SK-N-SH treated with all-trans-retinoic acid at 6 μM for 48 hours (cell line): ENCODE results near the gene NTM.

Experiments
- ARNTL ChIP-seq: fragments of 450-650 bp; formaldehyde crosslinking; IDR thresholded peaks from 2 replicates; pipeline ENCODE4 v1.5.0; 2020; ENCODE audit warnings: low read depth, mild to moderate bottlenecking, moderate library complexity, borderline replicate concordance
- BACH2 ChIP-seq: fragments of 250-450 bp; sonication (Bioruptor Pico); IDR thresholded peaks from 2 replicates; pipeline ENCODE4 v1.9.0; 2021; ENCODE audit warnings: mild to moderate bottlenecking, borderline replicate concordance
- CSRNP3 ChIP-seq: fragments of 250-450 bp; sonication (Bioruptor Pico); IDR thresholded peaks from 2 replicates; pipeline ENCODE4 v1.5.1; 2021; ENCODE audit warnings: mild to moderate bottlenecking, moderate library complexity
- OSR1 ChIP-seq: fragments of 250-450 bp; sonication (Bioruptor Pico); IDR thresholded peaks from 2 replicates; pipeline ENCODE4 v1.8.0; 2022; ENCODE audit warnings: moderate library complexity, mild to moderate bottlenecking, inconsistent platforms
- PATZ1 ChIP-seq: fragments of 250-450 bp; sonication (Bioruptor Pico); IDR thresholded peaks from 2 replicates; pipeline ENCODE4 v1.8.0; 2020; ENCODE audit warnings: mild to moderate bottlenecking, moderate library complexity, borderline replicate concordance
- POU6F1 ChIP-seq: fragments of 250-450 bp; sonication (Bioruptor Pico); IDR thresholded peaks from 2 replicates; pipeline ENCODE4 v1.8.0; 2021; ENCODE audit warnings: low read depth, mild to moderate bottlenecking, moderate library complexity, borderline replicate concordance
- PPARA ChIP-seq: fragments of 250-450 bp; sonication (Bioruptor Pico); IDR thresholded peaks from 2 replicates; pipeline ENCODE4 v1.5.0; 2020; ENCODE audit warnings: mild to moderate bottlenecking, borderline replicate concordance
- RARB ChIP-seq: fragments of 250-450 bp; sonication (Bioruptor Pico); IDR thresholded peaks from 2 replicates; pipeline ENCODE4 v1.8.0; 2021; ENCODE audit warnings: mild to moderate bottlenecking, moderate library complexity
- SNAI2 ChIP-seq: fragments of 250-450 bp; sonication (Bioruptor Pico); IDR thresholded peaks from 2 replicates; pipeline ENCODE4 v1.5.0; 2020; ENCODE audit warnings: mild to moderate bottlenecking, moderate library complexity
- TOX ChIP-seq: fragments of 250-450 bp; sonication (Bioruptor Pico); IDR thresholded peaks from 2 replicates; pipeline ENCODE4 v1.8.0; 2021; ENCODE audit warnings: mild to moderate bottlenecking, moderate library complexity, borderline replicate concordance
- ZC3H10 ChIP-seq: fragments of 250-450 bp; sonication (Bioruptor Pico); IDR thresholded peaks from 2 replicates; pipeline ENCODE4 v1.5.1; 2021; ENCODE audit warnings: mild to moderate bottlenecking, moderate library complexity
- ZFP3 ChIP-seq: fragments of 250-450 bp; sonication (Bioruptor Pico); IDR thresholded peaks from 2 replicates; pipeline ENCODE4 v1.5.0; 2020; ENCODE audit warnings: mild to moderate bottlenecking, moderate library complexity
- TF ChIP-seq, protein P1 (sequence below): fragments of 250-450 bp; sonication (Bioruptor Pico); IDR thresholded peaks from 2 replicates; pipeline ENCODE4 v1.5.1; 2020; ENCODE audit warnings: low read depth, mild to moderate bottlenecking, moderate library complexity

DNA sequence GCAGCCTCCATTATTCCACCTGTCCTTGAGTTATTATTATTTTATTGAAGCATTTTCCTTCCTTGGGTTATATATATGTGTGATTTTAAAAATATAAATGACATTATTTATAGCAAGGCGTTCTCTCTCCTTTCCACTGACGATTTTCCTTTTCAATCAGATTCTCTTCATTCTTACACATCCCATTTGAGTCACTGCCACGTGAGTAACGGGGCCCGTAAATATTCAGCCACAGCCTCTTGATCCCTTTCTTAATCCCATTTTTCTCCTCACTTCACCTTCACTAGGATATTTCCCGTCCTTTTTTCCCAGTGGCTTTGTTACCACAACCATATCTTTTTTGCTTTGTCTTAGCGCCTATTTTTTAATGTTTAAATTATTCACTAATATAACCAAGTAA lies 396.2 kb downstream of the NTM start:
- TF ChIP-seq SNAI2 (CRISPR knock-in tag): no peak
- no peak for TF ChIP-seq ZC3H10 (CRISPR knock-in tag)
- no peak for TF ChIP-seq ZFP3 (CRISPR knock-in tag)
- TF ChIP-seq CSRNP3: no peak
- TF ChIP-seq PATZ1: no peak
- TF ChIP-seq PPARA (CRISPR knock-in tag): no peak
- TF ChIP-seq TOX (CRISPR knock-in tag): no peak
- no peak for TF ChIP-seq ARNTL (CRISPR knock-in tag)
- TF ChIP-seq, protein P1, sequence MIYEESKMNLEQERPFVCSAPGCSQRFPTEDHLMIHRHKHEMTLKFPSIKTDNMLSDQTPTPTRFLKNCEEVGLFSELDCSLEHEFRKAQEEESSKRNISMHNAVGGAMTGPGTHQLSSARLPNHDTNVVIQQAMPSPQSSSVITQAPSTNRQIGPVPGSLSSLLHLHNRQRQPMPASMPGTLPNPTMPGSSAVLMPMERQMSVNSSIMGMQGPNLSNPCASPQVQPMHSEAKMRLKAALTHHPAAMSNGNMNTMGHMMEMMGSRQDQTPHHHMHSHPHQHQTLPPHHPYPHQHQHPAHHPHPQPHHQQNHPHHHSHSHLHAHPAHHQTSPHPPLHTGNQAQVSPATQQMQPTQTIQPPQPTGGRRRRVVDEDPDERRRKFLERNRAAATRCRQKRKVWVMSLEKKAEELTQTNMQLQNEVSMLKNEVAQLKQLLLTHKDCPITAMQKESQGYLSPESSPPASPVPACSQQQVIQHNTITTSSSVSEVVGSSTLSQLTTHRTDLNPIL (CRISPR knock-in tag): no peak
- no peak for TF ChIP-seq POU6F1 (CRISPR knock-in tag)
- TF ChIP-seq BACH2 (CRISPR knock-in tag): no peak
- no peak for TF ChIP-seq RARB (CRISPR knock-in tag)
- TF ChIP-seq OSR1: no peak
